Panc1 (cell line): ENCODE results near the gene OR8B8. TPM values are rescaled to one million over a fixed set of nuclear protein-coding genes. Genes with fewer than 3 reads are reported as not detected.

Source experiments
- ATAC-seq: fragments of 200-7000 bp; cut with Tn5 transposase; 2 replicates; pipeline ENCODE4 v1.9.1; 2020; ENCODE audit warnings: mild to moderate bottlenecking, moderate library complexity
- BruUV-seq: library from RNA; stranded (reverse); fragments of 400-500 nt; replicated peaks from 2 replicates; lab custom pipeline; 2021; lab: Mats Ljungman, UMichigan
- CTCF ChIA-PET: fragments of 300-600 bp; sonication (Branson Sonifier 250); formaldehyde crosslinking; loops from one replicate; lab custom pipeline; 2022; ENCODE audit warnings: antibody characterized with exemption; lab: Charles Lee
- POLR2A ChIA-PET: fragments of 300-600 bp; sonication (Branson Sonifier 250); formaldehyde crosslinking; loops from one replicate; lab custom pipeline; 2022; ENCODE audit warnings: antibody characterized with exemption; lab: Charles Lee
- DNase-seq: peaks from one replicate; pipeline ENCODE4 v3.0.0-alpha.2; 2010; ENCODE audit warnings: low read depth, low spot score
- H3K27ac ChIP-seq: 2 replicates; pipeline ENCODE4 v1.5.1; 2011; ENCODE audit warnings: mild to moderate bottlenecking, low read length, inconsistent platforms
- H3K27me3 ChIP-seq: fragments of 200-500 bp; sonication (Bioruptor generic); 2 replicates; pipeline ENCODE4 v1.6.0; 2014; ENCODE audit warnings: low read length, inconsistent platforms; ENCODE audit not compliant: control insufficient read depth, insufficient read depth
- H3K36me3 ChIP-seq: fragments of 200-500 bp; sonication (Bioruptor generic); 2 replicates; pipeline ENCODE4 v1.5.1; 2014; ENCODE audit warnings: inconsistent platforms, mild to moderate bottlenecking, low read length, moderate library complexity; ENCODE audit not compliant: control insufficient read depth, insufficient read depth
- H3K4me1 ChIP-seq: 2 replicates; pipeline ENCODE4 v1.5.1; 2011; ENCODE audit warnings: inconsistent platforms, mild to moderate bottlenecking, low read length, moderate library complexity; ENCODE audit not compliant: control insufficient read depth, insufficient read depth
- H3K4me3 ChIP-seq, 2 experiments: 2 replicates each; pipeline ENCODE4 v1.5.1; 2011 to 2012; ENCODE audit warnings: low read depth in 2 of 2, low read length in 2 of 2, mild to moderate bottlenecking in 2 of 2, inconsistent platforms in 1 of 2, moderate library complexity in 1 of 2
- H3K9me3 ChIP-seq: fragments of 200-500 bp; sonication (Bioruptor generic); 2 replicates; pipeline ENCODE4 v1.5.1; 2014; ENCODE audit warnings: low read depth, mild to moderate bottlenecking, inconsistent platforms, low read length, moderate library complexity; ENCODE audit not compliant: control insufficient read depth, insufficient read depth
- POLR2AphosphoS5 ChIP-seq: IDR thresholded peaks from 2 replicates; pipeline ENCODE4 v1.6.1; 2012; ENCODE audit warnings: mild to moderate bottlenecking, low read depth, low read length, moderate library complexity
- SIN3A ChIP-seq: IDR thresholded peaks from 2 replicates; pipeline ENCODE4 v1.6.1; 2012; ENCODE audit warnings: low read depth, mild to moderate bottlenecking, low read length, moderate library complexity, borderline replicate concordance; ENCODE audit not compliant: insufficient read depth
- TCF7L2 ChIP-seq: IDR thresholded peaks from 2 replicates; pipeline ENCODE4 v1.6.1; 2011; ENCODE audit warnings: mild to moderate bottlenecking, low read depth, low read length, inconsistent platforms
- in situ Hi-C: cut with HindIII; loops from 2 replicates; pipeline ENCODE4 v1.10.0; 2016; ENCODE audit warnings: low sequenced_read_pairs, low pct_unique_long_range_greater_than_20kb
- intact Hi-C: fragments of 100-400 bp; cut with micrococcal nuclease; formaldehyde crosslinking; loops from one replicate; pipeline ENCODE4 v1.10.0; 2022; ENCODE audit not compliant: unreplicated experiment
- total RNA-seq: library from RNA; stranded (reverse); gene quantifications from one replicate; pipeline ENCODE4 v1.2.1, GENCODE V29; 2021; ENCODE audit not compliant: unreplicated experiment
- TF ChIP-seq, protein P1 (sequence below): fragments of 450-650 bp; IDR thresholded peaks from 2 replicates; pipeline ENCODE4 v1.5.1; 2017; ENCODE audit warnings: mild to moderate bottlenecking
- TF ChIP-seq, protein P2 (sequence below), 2 experiments: IDR thresholded peaks; 2 replicates each; pipeline ENCODE4 v1.6.1; 2011 to 2012; ENCODE audit warnings: low read depth in 2 of 2, control low read depth in 1 of 2, low read length in 1 of 2, mild to moderate bottlenecking in 1 of 2, moderate library complexity in 1 of 2; ENCODE audit not compliant: insufficient read depth in 1 of 2

OR8B8 gene
- total RNA-seq, 1 experiment from 2014 or later: not detected

DNA sequence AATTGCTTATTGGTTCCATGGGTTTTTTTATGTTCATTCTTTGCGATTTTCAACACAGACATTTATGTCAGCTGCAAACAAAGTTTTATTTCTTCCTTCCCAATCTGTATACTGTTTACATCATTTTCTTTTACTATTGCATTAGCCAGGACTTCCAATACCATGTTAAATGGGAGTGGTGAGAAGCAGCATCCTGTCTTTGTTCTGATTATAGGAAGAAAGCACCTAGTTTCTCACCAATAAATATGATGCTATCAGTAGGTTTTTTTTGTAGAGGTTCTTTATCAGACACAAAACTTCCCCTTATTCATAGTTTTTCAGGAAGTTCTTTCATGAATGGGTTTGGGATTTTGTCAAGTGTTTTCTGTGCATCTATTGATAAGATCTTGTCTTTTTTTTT, 28.0 kb upstream of the OR8B8 start:
- intact Hi-C loops (no loop called here), in situ Hi-C loops (no loop called here)
- ATAC-seq: no peak
- no peaks in the 10 kb centered on the region for H3K4me1 ChIP-seq
- CTCF ChIA-PET: no interaction called here
- DNase-seq: no peak
- TF ChIP-seq, protein P1, sequence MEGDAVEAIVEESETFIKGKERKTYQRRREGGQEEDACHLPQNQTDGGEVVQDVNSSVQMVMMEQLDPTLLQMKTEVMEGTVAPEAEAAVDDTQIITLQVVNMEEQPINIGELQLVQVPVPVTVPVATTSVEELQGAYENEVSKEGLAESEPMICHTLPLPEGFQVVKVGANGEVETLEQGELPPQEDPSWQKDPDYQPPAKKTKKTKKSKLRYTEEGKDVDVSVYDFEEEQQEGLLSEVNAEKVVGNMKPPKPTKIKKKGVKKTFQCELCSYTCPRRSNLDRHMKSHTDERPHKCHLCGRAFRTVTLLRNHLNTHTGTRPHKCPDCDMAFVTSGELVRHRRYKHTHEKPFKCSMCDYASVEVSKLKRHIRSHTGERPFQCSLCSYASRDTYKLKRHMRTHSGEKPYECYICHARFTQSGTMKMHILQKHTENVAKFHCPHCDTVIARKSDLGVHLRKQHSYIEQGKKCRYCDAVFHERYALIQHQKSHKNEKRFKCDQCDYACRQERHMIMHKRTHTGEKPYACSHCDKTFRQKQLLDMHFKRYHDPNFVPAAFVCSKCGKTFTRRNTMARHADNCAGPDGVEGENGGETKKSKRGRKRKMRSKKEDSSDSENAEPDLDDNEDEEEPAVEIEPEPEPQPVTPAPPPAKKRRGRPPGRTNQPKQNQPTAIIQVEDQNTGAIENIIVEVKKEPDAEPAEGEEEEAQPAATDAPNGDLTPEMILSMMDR: no peak
- TF ChIP-seq SIN3A (no peak), TCF7L2 (no peak), POLR2AphosphoS5 (no peak)
- TF ChIP-seq, protein P2, sequence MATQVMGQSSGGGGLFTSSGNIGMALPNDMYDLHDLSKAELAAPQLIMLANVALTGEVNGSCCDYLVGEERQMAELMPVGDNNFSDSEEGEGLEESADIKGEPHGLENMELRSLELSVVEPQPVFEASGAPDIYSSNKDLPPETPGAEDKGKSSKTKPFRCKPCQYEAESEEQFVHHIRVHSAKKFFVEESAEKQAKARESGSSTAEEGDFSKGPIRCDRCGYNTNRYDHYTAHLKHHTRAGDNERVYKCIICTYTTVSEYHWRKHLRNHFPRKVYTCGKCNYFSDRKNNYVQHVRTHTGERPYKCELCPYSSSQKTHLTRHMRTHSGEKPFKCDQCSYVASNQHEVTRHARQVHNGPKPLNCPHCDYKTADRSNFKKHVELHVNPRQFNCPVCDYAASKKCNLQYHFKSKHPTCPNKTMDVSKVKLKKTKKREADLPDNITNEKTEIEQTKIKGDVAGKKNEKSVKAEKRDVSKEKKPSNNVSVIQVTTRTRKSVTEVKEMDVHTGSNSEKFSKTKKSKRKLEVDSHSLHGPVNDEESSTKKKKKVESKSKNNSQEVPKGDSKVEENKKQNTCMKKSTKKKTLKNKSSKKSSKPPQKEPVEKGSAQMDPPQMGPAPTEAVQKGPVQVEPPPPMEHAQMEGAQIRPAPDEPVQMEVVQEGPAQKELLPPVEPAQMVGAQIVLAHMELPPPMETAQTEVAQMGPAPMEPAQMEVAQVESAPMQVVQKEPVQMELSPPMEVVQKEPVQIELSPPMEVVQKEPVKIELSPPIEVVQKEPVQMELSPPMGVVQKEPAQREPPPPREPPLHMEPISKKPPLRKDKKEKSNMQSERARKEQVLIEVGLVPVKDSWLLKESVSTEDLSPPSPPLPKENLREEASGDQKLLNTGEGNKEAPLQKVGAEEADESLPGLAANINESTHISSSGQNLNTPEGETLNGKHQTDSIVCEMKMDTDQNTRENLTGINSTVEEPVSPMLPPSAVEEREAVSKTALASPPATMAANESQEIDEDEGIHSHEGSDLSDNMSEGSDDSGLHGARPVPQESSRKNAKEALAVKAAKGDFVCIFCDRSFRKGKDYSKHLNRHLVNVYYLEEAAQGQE (IDR thresholded peaks at IDR 0.05; ENCODE audit: insufficient read depth in 1 of 2, low read depth in 2 of 2, low read length in 1 of 2): no peak
- no peaks in the 10 kb centered on the region for H3K36me3 ChIP-seq
- no peaks in the 10 kb centered on the region for H3K9me3 ChIP-seq
- H3K27me3 ChIP-seq: peaks cover 5% of the 10 kb centered on the region; the same call in 1 of the 2 replicates
- H3K27ac ChIP-seq: no peak overlapping the region
- H3K4me3 ChIP-seq: no peak overlapping the region
- no TSS peak for BruUV-seq
- POLR2A ChIA-PET: interaction anchor here (0.7 kb wide), 1 partner anchor 1895 kb away, joined by 3 read pairs; no protein-coding TSS in a partner anchor

DNA sequence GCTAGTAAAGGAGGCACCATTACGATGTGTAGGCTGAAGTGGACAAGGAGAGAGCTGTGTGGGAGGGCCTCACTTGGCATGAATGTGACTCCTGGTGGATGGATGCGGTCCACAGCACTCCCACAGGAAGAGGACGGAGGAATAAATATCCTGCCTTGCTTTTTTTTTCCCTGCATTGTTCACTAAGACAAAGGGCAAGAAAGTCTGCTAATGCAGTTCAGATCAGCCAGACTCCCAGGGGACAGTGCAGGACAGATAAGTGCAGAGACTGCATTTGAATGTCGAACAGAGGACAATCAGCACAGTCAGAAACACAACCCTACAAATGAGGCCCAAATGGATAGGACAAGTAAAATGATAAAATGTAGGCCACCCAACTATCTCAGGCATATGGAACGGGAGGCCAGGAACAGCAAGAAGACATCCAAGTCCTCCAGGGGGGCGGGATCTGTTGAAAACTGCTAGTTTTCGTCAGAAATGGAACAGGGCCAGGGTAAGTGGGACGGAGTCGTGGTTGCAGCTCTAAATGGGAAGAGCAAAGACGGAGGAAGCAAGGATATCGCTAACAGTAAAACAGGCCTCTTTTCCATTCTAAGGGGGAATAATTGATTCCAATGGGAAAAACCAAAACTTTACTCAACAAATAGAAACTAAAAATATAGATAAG, 25.2 kb upstream of the OR8B8 start:
- no TSS peak for BruUV-seq
- no peak overlapping the region for H3K27ac ChIP-seq
- in situ Hi-C loops: no loop called here
- POLR2A ChIA-PET: interaction anchor here (0.6 kb wide), 1 partner anchor 345 kb away, joined by 7 read pairs; no protein-coding TSS in a partner anchor
- no peaks in the 10 kb centered on the region for H3K36me3 ChIP-seq
- TF ChIP-seq, protein P2 (IDR thresholded peaks at IDR 0.05; ENCODE audit: insufficient read depth in 1 of 2, low read depth in 2 of 2, low read length in 1 of 2): no peak
- TF ChIP-seq POLR2AphosphoS5 (no peak), SIN3A (no peak), TCF7L2 (no peak)
- TF ChIP-seq, protein P1: no peak
- H3K4me3 ChIP-seq: no peak overlapping the region
- no peaks in the 10 kb centered on the region for H3K9me3 ChIP-seq
- ATAC-seq (no peak), DNase-seq (no peak)
- CTCF ChIA-PET: no interaction called here
- 0 out of 2 replicates have a peak, but pooled peaks cover 2% of the 10 kb centered on the region for H3K27me3 ChIP-seq
- no peaks in the 10 kb centered on the region for H3K4me1 ChIP-seq
- intact Hi-C loops: no loop called here
